ENCODE data around the gene OCRL.

DNA sequence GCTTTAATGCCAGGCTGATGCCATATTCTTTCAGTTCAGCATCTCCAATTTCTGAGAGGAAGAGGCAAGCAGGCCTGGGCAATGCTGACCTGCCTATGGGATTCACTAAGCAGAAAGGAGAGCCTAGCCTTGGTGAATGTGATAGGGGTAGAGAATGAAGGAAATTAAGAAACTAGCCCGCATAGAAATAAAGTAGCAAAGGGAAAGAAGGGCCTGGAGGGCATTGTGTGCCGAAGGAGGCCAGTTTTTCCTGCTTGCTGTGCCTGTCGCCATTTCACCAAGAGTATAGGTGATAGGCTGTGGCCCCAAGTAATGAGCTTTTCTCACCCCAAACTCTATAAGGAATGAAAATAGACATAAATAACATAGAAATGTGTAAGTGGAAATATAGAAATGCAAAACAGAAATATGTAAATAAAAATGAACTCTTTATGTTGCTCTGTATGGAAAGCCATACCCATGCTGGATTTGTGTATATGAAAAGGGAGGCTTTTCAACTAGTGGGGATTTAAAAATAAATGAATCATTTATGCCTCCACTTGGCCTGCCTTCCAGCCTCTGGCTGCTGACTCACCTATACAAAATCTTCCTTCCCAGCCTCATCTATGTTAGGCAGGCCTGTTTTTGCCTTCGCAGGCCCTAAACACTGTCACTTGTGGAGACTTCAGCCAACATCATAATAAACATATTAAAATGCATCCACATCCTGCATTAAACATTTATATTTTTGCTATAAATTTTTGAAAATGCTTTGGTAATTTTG, 5.1 kb upstream of the OCRL start:
- TF ChIP-seq CTCF (IDR thresholded peaks at IDR 0.05; ENCODE audit: low read depth, low read length, poor library complexity, severe bottlenecking): no peak
- no peak for TF ChIP-seq EZH2phosphoT487 (IDR thresholded peaks at IDR 0.05; ENCODE audit: borderline replicate concordance, low read length)

Data from DOHH2 (cell line).